ENCODE results near the gene POLDIP2.
A peak's percentile ranks its signal among the peaks of the same experiment; 100 is the strongest.

POLDIP2 gene

GRCh38 chr17:28338056-28338768 lies 19.1 kb downstream of the POLDIP2 start:
- no peak for DNase-seq (ENCODE audit: low read depth in 1 of 2, low spot score in 1 of 2)

GRCh38 chr17:28335959-28336871 lies 21.1 kb downstream of the POLDIP2 start:
- no peak for DNase-seq (ENCODE audit: low read depth in 1 of 2, low spot score in 1 of 2)

GRCh38 chr17:28335201-28335958 lies 21.9 kb downstream of the POLDIP2 start, which contains the start of the genes IFT20 and TNFAIP1:
IFT20 (minus strand) TSS chr17:28335472; CDS start chr17:28331985, 3,487 bp downstream.
TNFAIP1 (plus strand) TSS chr17:28335761; CDS start chr17:28339522, 3,761 bp downstream.
- DNase-seq (ENCODE audit: low read depth in 1 of 2, low spot score in 1 of 2), result peak; percentile 88 to 94

- no peak for DNase-seq (ENCODE audit: low read depth in 1 of 2, low spot score in 1 of 2)
These were observed 22.6 kb downstream of the POLDIP2 start for GRCh38 chr17:28334666-28335200.

GRCh38 chr17:28334171-28334570 lies 23.2 kb downstream of the POLDIP2 start:
- DNase-seq (ENCODE audit: low read depth in 1 of 2, low spot score in 1 of 2), result no peak

GRCh38 chr17:28333083-28333746 lies 24.1 kb downstream of the POLDIP2 start:
- DNase-seq (ENCODE audit: low read depth in 1 of 2, low spot score in 1 of 2), result no peak

GRCh38 chr17:28331891-28332420 lies 25.4 kb downstream of the POLDIP2 start:
- DNase-seq (ENCODE audit: low read depth in 1 of 2, low spot score in 1 of 2), result no peak

- no peak for DNase-seq (ENCODE audit: low read depth in 1 of 2, low spot score in 1 of 2)
These were observed 26.7 kb downstream of the POLDIP2 start for GRCh38 chr17:28330671-28331070.

GRCh38 chr17:28328325-28328724 lies 29.0 kb downstream of the POLDIP2 start:
- no peak for DNase-seq (ENCODE audit: low read depth in 1 of 2, low spot score in 1 of 2)

GRCh38 chr17:28327709-28328108 lies 29.6 kb downstream of the POLDIP2 start:
- no peak for DNase-seq (ENCODE audit: low read depth in 1 of 2, low spot score in 1 of 2)

GRCh38 chr17:28327031-28327607 lies 30.2 kb downstream of the POLDIP2 start:
- no peak for DNase-seq (ENCODE audit: low read depth in 1 of 2, low spot score in 1 of 2)

GRCh38 chr17:28326114-28326513 lies 31.2 kb downstream of the POLDIP2 start:
- DNase-seq (ENCODE audit: low read depth in 1 of 2, low spot score in 1 of 2), result no peak

- no peak for DNase-seq (ENCODE audit: low read depth in 1 of 2, low spot score in 1 of 2)
These were observed 32.1 kb downstream of the POLDIP2 start for GRCh38 chr17:28325211-28325610.

GRCh38 chr17:28324781-28325180 lies 32.5 kb downstream of the POLDIP2 start:
- DNase-seq (ENCODE audit: low read depth in 1 of 2, low spot score in 1 of 2), result no peak

- DNase-seq (ENCODE audit: low read depth in 1 of 2, low spot score in 1 of 2), result no peak
These were observed 33.0 kb downstream of the POLDIP2 start for GRCh38 chr17:28324267-28324745.

- DNase-seq (ENCODE audit: low read depth in 1 of 2, low spot score in 1 of 2), result no peak
These were observed 36.9 kb downstream of the POLDIP2 start for GRCh38 chr17:28320215-28321061.

GRCh38 chr17:28319598-28319935 lies 37.8 kb downstream of the POLDIP2 start:
- no peak for DNase-seq (ENCODE audit: low read depth in 1 of 2, low spot score in 1 of 2)

- DNase-seq (ENCODE audit: low read depth in 1 of 2, low spot score in 1 of 2), result peak; percentile 85 to 88
These were observed 38.3 kb downstream of the POLDIP2 start, which contains the start of gene TMEM97 for GRCh38 chr17:28318759-28319597. TMEM97 (plus strand) TSS chr17:28319200; CDS start chr17:28319240, 40 bp downstream.
